ENCODE data around the gene NXPH1. TPM values are rescaled to one million over a fixed set of nuclear protein-coding genes. Genes with fewer than 3 reads are reported as not detected.

NXPH1 gene
- total RNA-seq, 4 donors from 2014 or later: not detected

DNA sequence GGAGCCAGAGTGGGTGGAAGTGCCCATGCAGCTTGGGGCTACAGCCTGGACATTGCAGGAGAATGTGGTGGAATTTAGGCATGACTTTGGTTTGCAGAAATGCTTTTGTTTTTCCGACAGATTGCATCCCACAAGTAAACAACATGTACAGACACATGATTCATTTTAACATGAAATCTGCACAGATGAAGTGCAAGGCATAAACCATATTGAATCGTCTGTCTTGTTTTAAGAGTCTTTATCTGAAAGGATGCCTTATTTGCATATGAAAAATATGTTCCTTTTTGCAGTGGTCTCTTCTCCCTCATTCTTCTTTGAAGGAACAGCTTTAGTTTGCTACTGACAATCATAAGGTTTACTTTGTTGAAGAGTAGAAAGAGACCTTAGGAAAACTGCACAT is 94.9 kb downstream of the NXPH1 start:
- H3K36me3 ChIP-seq: no peaks in the 10 kb centered on the region
- WGBS: 67% methylated on average over 2 of the region's 2 CpGs
- no peak overlapping the region for H3K4me3 ChIP-seq
- peaks cover 0 to 17% (median 0%) of the 10 kb centered on the region in 4 donors for H3K9me3 ChIP-seq
- H3K4me1 ChIP-seq: no peaks in the 10 kb centered on the region
- H3K27me3 ChIP-seq: no peaks in the 10 kb centered on the region
- TF ChIP-seq, protein P1, sequence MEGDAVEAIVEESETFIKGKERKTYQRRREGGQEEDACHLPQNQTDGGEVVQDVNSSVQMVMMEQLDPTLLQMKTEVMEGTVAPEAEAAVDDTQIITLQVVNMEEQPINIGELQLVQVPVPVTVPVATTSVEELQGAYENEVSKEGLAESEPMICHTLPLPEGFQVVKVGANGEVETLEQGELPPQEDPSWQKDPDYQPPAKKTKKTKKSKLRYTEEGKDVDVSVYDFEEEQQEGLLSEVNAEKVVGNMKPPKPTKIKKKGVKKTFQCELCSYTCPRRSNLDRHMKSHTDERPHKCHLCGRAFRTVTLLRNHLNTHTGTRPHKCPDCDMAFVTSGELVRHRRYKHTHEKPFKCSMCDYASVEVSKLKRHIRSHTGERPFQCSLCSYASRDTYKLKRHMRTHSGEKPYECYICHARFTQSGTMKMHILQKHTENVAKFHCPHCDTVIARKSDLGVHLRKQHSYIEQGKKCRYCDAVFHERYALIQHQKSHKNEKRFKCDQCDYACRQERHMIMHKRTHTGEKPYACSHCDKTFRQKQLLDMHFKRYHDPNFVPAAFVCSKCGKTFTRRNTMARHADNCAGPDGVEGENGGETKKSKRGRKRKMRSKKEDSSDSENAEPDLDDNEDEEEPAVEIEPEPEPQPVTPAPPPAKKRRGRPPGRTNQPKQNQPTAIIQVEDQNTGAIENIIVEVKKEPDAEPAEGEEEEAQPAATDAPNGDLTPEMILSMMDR (IDR thresholded peaks at IDR 0.05): no peak
- TF ChIP-seq POLR2AphosphoS5 (IDR thresholded peaks at IDR 0.05) (no peak), POLR2A (IDR thresholded peaks at IDR 0.05; ENCODE audit: low read depth) (no peak), EP300 (IDR thresholded peaks at IDR 0.05) (no peak)
- no peak for DNase-seq (ENCODE audit: extremely low spot score)
- no peak overlapping the region for H3K27ac ChIP-seq (replicated peaks in 1 of 4)
- intact Hi-C loops (cut with DNase I): no loop called here

DNA sequence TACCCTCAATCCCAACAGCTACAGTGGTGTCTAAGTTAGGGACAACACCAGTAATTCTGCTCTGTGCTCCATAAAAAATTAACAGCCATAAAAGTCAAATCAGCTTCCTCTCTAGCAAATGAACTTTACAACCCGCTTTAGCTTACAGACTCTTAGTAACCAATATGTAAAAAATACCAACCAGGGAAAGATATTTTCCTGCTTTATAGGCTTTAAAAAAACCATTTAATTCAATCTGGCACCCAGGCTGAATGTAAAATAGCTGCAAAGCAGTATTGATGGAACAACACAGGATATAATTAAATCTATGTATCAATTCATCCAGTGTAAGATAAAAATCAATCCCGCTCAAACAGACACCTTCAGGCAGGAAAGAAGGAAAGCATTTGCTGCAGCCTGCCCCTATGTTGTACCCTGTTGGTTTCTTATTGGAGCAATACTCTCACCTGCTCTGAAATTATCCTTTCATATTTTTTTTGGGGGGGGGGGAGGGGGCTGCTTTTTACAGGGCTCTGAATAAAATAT is 98.6 kb downstream of the NXPH1 start:
- Histone ChIP-seq H3K27ac (replicated peaks in 1 of 4) (no peak overlapping the region), H3K9me3 (no peaks in the 10 kb centered on the region), H3K4me1 (no peaks in the 10 kb centered on the region), H3K27me3 (no peaks in the 10 kb centered on the region), H3K36me3 (no peaks in the 10 kb centered on the region), H3K4me3 (no peak overlapping the region)
- 96% methylated on average over 2 of the region's 2 CpGs for WGBS
- no peak for DNase-seq (ENCODE audit: extremely low spot score)
- intact Hi-C loops (cut with DNase I): no loop called here
- TF ChIP-seq POLR2A (IDR thresholded peaks at IDR 0.05; ENCODE audit: low read depth) (no peak), POLR2AphosphoS5 (IDR thresholded peaks at IDR 0.05) (no peak), EP300 (IDR thresholded peaks at IDR 0.05) (no peak)
- TF ChIP-seq, protein P1 (IDR thresholded peaks at IDR 0.05): no peak

GRCh38 chr7:8536431-8536830 is 103.0 kb downstream of the NXPH1 start:
- no peak for DNase-seq (ENCODE audit: extremely low spot score)
- Histone ChIP-seq H3K9me3 (no peaks in the 10 kb centered on the region), H3K4me1 (no peaks in the 10 kb centered on the region), H3K27ac (replicated peaks in 1 of 4) (no peak overlapping the region), H3K4me3 (no peak overlapping the region), H3K27me3 (no peaks in the 10 kb centered on the region), H3K36me3 (no peaks in the 10 kb centered on the region)
- intact Hi-C loops (cut with DNase I): no loop called here
- TF ChIP-seq, protein P1 (IDR thresholded peaks at IDR 0.05): no peak
- 84% methylated on average over 3 of the region's 3 CpGs for WGBS

- H3K9me3 ChIP-seq: no peaks in the 10 kb centered on the region
- H3K27ac ChIP-seq (replicated peaks in 1 of 4): no peak overlapping the region
- intact Hi-C loops (cut with DNase I): no loop called here
- H3K4me3 ChIP-seq: no peak overlapping the region
- WGBS: 79% methylated on average over 3 of the region's 3 CpGs
- no peak for DNase-seq (ENCODE audit: extremely low spot score)
- no peaks in the 10 kb centered on the region for H3K36me3 ChIP-seq
- H3K4me1 ChIP-seq: no peaks in the 10 kb centered on the region
- no peaks in the 10 kb centered on the region for H3K27me3 ChIP-seq
- TF ChIP-seq POLR2A (IDR thresholded peaks at IDR 0.05; ENCODE audit: low read depth): no peak
- TF ChIP-seq EP300 (IDR thresholded peaks at IDR 0.05): no peak
- TF ChIP-seq, protein P1 (IDR thresholded peaks at IDR 0.05): no peak
Observed at GRCh38 chr7:8549046-8549445, 115.6 kb downstream of the NXPH1 start.

DNA sequence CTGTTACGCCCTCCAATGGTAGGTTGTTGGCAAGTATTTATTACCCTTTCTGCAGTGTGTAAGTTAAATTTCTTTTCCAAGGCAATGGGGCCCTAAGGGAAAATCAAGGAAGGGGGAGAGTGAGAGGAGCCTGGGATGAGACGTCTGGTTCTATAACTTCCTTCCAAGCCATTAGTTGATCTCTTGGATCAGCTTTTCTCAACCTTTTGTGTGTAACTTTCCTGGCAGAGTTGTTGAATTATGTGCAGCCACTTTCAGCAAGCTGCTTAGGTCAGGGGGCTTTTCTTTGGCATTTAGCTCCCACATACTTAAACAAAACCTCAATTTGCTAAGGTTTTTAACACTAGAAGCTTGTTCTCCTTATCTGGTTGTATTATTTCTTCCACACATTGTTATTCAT is 127.1 kb downstream of the NXPH1 start:
- Histone ChIP-seq H3K36me3 (no peaks in the 10 kb centered on the region), H3K27ac (replicated peaks in 1 of 4) (no peak overlapping the region), H3K27me3 (no peaks in the 10 kb centered on the region), H3K4me3 (no peak overlapping the region), H3K9me3 (no peaks in the 10 kb centered on the region), H3K4me1 (no peaks in the 10 kb centered on the region)
- intact Hi-C loops (cut with DNase I): no loop called here
- 57% methylated on average over 2 of the region's 2 CpGs for WGBS
- TF ChIP-seq, protein P1 (IDR thresholded peaks at IDR 0.05): no peak
- TF ChIP-seq POLR2A (IDR thresholded peaks at IDR 0.05; ENCODE audit: low read depth) (no peak), POLR2AphosphoS5 (IDR thresholded peaks at IDR 0.05) (no peak), EP300 (IDR thresholded peaks at IDR 0.05) (no peak)
- DNase-seq (ENCODE audit: extremely low spot score): no peak
